GM12873 (cell line): ENCODE measurements around the gene C3orf18.

ENCODE experiments used
- CTCF ChIP-seq: IDR thresholded peaks from 2 replicates; pipeline ENCODE4 v1.5.1; 2012; ENCODE audit warnings: low read depth, mild to moderate bottlenecking, moderate library complexity, low read length, control low read depth; ENCODE audit not compliant: insufficient read depth; ENCODE audit errors: missing control alignments

Gene C3orf18

DNA sequence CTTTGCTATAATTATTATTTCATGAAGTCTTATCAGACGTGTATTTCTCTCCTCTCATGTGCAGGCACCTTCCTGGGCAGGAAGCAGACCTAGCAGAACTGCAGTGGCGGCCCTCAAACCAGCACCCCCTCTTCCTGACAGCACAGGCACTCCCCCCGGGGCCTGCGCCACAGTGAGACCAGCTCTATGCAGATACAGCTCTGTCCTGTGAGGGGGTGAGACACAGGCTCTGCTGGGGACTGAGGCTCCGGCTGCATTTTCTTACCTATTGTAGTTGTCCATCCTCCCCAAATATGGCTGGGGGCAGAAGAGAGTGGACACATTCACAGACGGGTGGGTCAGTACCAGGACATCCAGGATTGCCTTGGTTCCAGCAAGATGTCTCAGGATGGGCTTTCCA, 39.0 kb upstream of the C3orf18 start:
- no peak for TF ChIP-seq CTCF

- no peak for TF ChIP-seq CTCF
Measured at GRCh38 chr3:50605901-50606326, 38.4 kb upstream of the C3orf18 start.

GRCh38 chr3:50604628-50605588, 37.4 kb upstream of the C3orf18 start:
- no peak for TF ChIP-seq CTCF

DNA sequence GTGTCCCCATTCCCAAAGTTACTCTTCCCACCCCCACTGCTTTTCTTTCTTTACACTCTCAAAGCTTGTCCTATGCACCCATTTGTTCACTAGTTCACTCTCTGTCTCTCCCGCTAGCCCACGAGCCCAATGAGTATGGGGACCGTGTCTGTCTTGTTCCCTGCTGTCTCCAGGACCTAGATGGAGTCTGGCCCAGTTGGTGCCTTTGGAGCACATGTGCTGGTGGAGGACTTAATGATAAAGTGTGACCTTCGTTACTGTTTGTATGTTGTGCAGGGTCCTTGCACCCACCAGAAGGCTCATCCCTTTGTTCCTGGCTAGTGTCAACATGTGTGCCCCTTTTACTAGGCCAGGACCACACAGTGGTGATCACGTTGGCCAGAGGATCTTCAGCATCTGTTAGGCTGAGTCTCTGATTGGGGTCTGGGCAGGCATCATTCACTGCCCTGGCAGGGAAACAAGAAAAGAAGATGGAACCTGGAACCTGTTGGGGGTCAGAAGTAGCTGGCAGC, 36.6 kb upstream of the C3orf18 start:
- no peak for TF ChIP-seq CTCF

DNA sequence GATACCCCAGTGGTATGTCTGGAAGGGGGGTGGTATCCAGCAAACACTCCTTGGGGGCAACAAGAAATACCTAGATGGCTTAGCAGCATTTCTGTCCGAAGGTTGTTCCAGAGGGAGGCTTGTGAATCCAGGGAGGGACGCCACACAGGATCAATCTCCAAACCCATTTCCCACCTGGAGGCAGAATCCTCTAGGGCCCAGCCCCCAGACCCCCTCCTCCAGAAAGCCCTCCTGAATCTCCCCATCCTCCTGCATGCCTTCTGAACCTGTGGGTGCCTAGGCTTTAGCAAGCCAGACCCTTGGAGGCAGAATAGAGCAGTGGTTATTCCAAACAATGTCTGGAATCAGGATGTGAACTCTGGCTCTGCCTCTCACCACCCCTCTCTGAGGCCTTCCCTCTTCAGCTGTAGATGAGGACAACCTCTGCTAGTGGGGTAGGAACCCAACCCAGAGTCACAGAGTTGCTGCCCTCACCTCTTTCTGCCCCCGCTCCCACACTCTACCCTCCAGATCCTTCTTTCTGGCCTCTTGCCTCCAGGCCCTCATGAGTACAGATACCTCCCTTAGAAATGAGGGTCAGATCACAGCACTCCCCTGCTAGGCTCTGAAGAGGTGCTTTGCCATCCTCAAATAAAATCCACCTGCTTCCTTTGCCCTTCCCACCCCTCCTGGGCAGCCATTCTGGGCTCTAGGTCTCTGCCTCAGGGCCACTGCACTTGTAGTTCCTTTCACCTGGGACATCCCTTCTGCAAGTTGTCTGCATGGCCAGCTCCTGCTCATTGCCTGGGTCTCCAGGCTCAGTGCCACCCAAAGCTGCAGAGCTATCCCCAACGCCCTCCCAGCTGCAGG, 35.9 kb upstream of the C3orf18 start:
- no peak for TF ChIP-seq CTCF

GRCh38 chr3:50602595-50603191, 35.1 kb upstream of the C3orf18 start:
- TF ChIP-seq CTCF, result no peak
